Activated T-helper 9 cell treated with anti-CD3 and anti-CD28 coated beads, Interleukin-2, amount 50 U/mL, for 16 hours (primary cell): ENCODE data around the gene BIN1.
"Not testable (repeated sequence)": the region's sequence is repeated elsewhere in the genome, so short reads cannot be mapped to it uniquely, and the experiment has no call there.

ENCODE experiments used
- DNase-seq: peaks from one replicate; pipeline ENCODE4 v3.0.0-alpha.2; 2020; ENCODE audit warnings: low read depth

The BIN1 gene

DNA sequence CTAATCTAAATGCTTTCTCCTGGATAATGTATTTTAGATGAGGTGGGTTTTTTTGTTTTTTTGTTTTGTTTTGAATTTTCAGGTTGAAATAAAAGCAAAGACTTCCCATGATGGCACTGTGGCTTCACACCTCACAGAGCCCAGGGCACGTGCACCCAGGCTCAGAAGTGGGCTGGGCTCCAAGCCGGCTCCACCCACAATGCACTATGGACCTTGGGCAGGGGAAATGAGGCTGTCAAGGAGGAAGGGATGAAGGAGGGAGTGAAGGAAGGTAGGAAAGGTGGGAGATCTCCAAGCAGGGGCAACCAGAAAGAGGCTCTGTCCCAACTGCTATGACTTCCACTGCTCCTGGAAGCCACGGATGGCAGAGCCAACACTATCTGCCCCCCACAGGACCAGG lies 60.4 kb downstream of the BIN1 start:
- no peak for DNase-seq

GRCh38 chr2:127045792-127046501 lies 61.0 kb downstream of the BIN1 start:
- no peak for DNase-seq

DNA sequence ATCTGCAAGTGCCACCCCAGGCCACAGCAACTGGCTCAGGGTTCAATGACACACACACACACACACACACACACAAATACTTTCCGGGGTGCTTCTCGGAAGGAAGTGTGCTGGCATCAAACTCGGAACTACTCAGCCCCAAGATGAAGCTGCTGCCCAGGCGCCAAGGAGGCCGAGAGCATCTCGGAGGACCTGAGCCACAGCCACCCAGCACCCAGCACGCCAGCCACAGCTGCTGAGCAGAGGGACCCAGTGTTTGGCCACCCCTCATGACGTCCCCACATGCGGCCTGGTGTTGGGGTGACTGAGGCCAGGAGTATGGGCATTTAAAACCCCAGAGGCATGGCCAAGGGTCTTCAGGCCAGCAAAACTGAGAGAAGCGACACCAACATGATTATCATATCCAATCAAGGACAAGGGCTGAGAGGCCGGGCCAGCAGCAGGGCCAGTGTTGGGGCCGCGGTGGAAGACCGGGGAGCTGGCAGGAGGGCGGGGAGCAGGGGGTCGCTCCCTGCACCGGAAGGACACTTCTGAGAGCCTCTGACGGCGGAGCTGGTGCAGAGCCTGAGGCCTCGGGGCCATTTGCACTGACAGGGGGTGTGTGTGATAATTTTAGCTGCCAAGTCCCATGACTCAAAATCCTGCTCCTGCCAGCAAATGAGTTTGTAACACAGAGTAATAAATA lies 61.8 kb downstream of the BIN1 start:
- no peak for DNase-seq

DNA sequence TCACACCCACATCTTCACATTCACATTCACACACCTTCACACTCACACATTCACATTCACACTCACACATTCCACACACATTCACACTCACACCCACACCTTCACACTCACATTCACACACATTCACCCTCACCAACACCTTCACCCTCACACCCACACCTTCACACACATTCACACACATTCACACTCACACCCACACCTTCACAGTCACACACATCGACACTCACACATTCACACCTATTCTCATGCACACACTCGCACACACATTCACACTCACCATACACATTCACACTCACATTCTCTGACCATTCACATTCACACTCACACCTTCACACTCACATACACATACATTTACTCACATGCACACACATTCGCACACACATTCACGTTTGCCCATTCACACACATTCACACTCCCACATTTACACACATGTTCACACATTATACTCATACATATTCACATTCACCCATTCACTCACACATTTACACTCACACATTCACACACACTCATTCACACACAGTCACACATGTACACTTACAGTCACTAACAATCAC lies 62.7 kb downstream of the BIN1 start:
- DNase-seq = no peak

DNA sequence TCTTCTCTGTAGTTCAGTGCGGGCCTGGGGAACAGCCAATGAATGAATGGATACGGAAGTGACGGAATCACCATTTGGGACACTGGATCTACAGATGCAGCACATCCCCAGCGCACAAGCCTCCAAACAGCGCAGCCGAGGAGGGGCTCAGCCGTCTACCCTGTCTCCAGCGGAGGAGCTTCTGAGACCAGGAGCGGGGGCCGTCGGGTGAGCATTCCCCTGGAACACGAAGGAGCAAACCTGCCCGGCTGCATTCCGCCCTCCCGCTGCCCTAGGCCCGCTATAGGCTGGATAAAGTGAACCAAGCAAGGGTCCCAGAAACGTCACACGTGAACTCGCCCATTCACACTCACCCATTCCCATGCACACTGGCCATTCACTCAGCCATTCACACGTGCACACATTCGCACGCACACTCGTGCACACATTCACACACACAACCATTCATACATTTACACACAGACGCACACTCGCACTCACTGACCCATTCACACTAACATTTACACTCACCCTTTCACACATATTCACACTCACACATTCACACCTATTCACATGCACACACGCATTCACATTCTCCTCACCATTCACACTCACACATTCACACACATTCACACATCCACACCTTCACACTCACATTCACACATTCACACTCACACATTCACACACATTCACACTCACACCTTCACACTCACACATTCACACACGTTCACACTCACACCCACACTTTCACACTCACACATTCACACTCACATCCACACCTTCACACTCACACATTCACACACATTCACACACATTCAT lies 63.4 kb downstream of the BIN1 start:
- DNase-seq = no peak

DNA sequence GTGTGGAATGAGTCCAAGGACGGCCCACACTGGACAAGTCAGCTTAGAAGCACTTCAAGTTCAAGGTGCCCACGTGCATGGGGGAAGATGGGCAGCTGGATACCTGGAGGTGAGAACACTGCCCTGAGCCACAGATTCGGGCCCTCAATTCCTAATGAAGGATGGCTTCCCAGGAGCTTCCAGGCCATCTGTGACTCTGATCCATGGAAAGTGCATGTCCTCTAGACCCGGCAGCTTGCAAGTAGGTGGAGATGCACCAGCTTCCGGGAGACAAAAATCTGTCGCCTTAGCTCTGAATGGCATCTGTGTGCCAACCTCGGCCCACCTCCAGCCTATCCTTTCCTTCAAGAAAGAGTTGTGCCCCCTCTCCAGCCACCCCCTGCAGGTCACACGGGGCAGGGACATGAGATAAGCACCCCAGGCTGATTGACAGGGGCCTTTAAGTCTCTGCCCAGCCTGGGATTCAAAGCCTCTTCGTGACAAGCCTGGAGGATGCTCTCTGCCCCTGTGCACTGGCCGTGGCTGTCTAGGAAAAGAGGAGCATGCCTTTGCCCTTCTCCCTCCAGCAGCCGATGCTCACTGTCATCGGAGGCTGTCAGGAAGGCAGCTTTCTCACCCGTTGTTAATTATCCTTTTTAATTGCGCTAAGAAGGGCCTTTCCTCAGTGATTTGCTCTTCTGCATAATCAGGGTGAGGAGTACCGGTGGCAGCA lies 65.5 kb downstream of the BIN1 start:
- no peak for DNase-seq

DNA sequence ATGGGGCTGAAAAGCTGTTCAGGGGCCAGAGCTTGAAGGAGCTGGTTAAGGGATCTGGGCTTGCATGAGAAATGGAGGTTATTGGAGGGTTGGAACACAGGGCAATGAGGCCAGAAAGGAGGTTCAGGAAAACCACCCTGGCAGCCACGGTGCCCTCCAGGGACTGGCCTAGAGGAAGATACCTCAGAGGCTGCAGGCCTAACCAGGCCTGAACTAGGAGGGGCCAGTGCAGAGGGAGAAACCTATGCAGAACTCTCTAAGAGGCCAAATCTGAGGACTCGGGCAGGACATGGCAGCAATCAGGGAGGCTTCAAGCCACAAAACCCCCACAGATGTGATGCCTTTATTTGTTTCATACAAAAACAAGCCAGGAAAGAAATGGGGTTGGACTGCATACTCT lies 66.8 kb downstream of the BIN1 start:
- DNase-seq = no peak

- DNase-seq = no peak
These were observed 67.4 kb downstream of the BIN1 start for GRCh38 chr2:127039387-127040031.

DNA sequence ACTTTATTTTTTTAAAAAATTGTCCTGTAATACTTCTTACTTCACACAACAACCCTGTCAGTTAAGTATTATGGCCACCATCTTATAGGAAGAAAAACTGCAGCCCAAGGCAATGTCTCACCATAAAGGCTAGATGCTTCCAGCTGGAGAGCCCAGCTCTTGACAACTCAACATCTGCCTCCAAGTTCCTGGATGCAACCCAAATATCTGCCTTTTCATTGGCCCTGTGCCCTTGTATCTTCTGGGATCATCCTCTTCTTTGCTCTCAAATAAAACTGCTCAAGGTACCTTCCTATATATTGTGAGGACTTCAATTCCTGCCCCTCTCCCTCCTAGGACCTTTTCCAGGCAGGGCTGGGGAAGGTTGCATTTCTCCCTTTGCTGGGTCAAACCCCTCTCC lies 69.5 kb downstream of the BIN1 start:
- no peak for DNase-seq

DNA sequence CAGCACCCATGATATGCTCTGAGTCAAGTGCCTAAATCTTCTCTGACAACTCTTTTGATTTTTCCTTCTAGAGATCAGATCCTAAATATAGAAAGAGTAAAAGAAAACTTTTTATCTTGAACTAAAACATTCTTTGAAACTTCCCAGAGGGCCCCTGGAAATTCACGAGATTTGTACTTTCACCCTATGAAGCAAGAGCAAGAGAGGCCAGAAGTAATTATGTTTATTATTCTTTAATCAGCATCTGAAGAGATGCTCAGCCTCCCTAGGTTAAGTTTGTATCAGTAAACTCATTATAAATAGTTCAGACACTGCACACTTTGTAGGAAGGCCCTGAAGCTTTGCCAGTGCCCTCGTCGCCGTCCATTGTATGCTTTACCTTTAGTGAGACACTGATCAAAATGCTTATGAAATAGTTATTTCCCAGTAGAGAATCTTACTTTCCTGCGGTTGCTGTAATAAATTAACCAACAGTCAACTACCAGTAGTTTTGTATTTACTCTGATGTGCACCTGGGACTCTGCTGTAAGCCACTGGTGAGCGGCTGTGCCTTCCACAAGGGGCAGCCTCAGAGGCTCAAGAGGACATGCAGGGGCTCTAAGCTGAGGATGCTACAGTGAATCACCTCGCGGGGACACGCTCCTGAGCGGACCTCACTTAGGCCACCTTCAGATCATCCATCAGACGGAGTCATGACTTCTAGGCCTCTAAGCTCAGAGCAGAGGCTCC lies 71.9 kb downstream of the BIN1 start:
- DNase-seq = no peak

DNA sequence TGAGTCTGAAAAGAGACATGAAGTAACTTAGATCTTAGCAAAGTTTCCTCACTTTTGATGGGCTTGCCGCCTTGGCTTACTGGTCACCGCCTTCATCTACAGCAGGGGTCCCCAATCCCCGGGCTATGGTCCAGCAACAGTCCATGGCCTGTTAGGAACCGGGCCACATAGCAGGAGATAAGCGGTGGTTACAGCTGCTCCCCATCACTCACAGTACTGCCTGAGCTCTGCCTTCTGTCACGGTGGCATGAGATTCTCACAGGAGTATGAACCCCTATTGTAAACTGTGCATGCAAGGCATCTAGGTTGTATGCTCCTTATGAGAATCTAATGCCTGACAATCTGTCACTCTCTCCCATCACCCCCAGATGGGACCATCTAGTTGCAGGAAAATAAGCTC lies 72.9 kb downstream of the BIN1 start:
- no peak for DNase-seq

DNA sequence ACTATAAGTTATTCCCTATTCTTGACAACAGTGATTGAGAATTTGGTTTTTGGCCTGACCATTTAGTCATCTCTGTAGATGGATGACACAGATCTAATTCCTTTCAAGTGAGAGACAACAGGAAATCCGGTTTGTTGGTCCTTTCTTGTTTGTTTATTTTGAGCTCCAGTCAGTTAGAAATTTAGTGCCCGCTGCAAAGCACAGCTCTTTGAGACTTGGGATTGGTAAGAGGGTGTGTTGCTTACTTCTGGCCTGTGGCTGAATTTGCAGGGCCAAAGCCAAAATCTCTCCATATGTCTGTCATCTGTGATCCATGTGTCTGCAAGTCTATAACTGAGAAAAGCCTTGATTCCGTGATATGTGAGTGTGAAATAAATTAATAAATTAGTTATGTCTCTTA lies 74.3 kb downstream of the BIN1 start:
- DNase-seq = no peak

DNA sequence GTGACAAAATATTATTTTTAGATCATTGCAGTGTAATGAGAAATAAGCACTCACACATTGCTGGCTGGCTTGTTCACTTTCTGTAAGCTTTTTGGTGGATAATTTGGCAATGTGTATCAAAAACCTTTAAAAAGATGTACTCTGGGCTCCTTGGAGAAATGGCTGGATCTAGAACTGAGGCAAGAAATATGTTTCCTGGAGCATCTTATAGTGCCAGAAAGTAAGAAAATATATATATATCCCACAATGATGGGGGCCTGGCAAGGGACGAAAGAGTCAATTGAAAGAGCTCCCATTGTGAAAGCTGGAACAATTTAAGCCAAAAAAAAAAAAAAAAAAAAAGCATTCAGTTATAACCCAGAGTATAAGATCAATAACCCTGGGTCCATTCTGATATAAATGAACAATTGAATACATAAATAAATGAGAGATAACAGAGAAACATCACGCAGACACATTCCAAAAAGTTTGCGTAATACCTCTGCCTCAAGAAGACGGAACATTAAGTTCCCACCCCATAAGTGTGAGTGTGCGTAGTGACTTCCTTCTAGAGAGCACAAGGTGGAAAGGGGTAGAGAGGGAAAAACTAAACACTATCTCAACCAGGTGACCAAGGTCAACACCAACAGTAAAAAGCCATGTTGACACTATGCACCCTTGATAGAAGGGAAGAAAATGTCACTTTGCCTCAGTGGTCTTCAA lies 77.5 kb downstream of the BIN1 start:
- no peak for DNase-seq

GRCh38 chr2:127028745-127029144 lies 78.2 kb downstream of the BIN1 start:
- DNase-seq = not testable (repeated sequence)

DNA sequence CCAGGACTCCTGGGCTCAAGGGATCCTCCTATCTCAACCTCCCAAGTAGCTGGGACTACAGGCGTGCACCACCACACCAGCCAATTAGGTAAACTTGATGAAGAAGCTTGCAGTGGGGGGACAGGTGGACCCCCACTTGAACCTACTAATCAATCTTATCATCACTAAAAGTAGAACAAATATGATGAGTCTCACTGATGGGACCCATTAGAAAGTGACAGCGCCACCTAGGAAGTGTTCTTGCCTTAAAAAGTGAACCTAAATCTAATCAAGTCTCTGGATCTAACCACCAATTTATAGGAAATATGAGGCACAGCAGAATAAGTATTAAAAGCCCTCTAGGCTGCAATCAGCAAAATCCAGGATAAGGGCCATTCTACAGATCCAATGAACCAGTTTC lies 79.2 kb downstream of the BIN1 start:
- no peak for DNase-seq

GRCh38 chr2:127025359-127026166 lies 81.4 kb downstream of the BIN1 start:
- peak; percentile 56 for DNase-seq

- DNase-seq = no peak
These were observed 82.1 kb downstream of the BIN1 start for GRCh38 chr2:127024769-127025358.

DNA sequence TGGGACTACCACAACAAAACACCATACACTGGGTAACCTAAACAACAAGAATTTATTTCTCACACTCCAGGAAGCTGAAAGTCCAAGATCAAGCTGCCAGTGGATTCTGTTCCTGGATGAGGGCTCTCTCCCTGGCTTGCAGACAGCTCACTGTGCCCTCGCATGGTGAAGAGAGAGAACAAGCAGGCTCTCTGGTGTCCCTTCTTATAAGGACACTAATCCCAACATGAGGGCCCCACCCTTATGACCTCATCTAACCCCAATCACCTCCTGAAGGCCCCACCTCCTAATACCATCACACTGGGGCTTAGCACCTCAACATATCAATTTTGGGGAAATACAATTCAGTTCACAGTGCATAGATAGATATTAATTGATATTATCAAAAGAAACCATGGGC lies 83.5 kb downstream of the BIN1 start:
- no peak for DNase-seq

DNA sequence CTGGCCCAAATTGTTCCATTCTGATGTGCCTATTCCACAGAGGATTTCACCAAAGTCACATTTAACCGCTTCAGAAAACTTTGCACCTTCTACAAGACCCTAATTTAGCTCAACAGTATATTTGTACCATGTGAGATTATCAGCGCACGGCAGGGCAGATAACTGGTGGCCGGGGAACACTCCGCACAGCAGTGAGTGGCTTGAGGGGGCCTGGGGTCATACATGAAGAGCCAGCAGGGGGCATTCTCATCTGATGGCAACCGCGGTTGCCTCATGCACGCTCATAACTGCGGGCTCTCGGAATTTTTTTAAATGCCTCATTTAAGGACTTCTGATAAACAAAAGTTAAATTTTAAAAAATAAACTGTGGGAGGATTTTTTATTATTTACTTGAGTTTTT lies 84.1 kb downstream of the BIN1 start:
- no peak for DNase-seq
